ENCODE results near the gene SEL1L3.

DNA sequence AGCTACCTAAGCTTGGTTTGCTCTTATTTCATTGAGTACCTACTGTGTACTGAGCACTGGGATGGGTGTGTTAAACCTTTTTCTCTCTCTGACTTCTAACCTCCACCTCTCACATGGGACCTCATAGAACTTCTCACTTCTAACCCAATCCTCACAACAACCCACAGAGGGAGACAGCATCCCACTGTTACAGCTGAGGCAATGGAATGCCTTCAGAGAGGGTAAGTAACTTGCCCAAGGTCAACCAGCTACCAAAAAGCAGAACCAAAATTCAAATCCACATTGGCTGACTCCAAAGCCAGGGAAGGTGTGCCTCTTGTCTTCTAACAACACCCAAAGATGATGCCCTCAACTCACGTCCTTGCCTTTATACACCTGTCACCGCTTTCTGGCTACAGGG lies 5.4 kb downstream of the SEL1L3 start:
- TF ChIP-seq POLR2AphosphoS5 (IDR thresholded peaks at IDR 0.05) (no peak), POLR2A (IDR thresholded peaks at IDR 0.05) (no peak), EP300 (IDR thresholded peaks at IDR 0.05) (no peak)
- TF ChIP-seq, protein P1, sequence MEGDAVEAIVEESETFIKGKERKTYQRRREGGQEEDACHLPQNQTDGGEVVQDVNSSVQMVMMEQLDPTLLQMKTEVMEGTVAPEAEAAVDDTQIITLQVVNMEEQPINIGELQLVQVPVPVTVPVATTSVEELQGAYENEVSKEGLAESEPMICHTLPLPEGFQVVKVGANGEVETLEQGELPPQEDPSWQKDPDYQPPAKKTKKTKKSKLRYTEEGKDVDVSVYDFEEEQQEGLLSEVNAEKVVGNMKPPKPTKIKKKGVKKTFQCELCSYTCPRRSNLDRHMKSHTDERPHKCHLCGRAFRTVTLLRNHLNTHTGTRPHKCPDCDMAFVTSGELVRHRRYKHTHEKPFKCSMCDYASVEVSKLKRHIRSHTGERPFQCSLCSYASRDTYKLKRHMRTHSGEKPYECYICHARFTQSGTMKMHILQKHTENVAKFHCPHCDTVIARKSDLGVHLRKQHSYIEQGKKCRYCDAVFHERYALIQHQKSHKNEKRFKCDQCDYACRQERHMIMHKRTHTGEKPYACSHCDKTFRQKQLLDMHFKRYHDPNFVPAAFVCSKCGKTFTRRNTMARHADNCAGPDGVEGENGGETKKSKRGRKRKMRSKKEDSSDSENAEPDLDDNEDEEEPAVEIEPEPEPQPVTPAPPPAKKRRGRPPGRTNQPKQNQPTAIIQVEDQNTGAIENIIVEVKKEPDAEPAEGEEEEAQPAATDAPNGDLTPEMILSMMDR (IDR thresholded peaks at IDR 0.05) = no peak

Measured in sigmoid colon (tissue), 4 donors.